GM15510 (cell line): Measurements from ENCODE around the gene ZNF184.

Source experiments
- POLR2A ChIP-seq: IDR thresholded peaks from 3 replicates; pipeline ENCODE4 v1.6.1; 2011; ENCODE audit warnings: borderline replicate concordance; ENCODE audit not compliant: insufficient read length; ENCODE audit errors: extremely low read depth

The ZNF184 gene

DNA sequence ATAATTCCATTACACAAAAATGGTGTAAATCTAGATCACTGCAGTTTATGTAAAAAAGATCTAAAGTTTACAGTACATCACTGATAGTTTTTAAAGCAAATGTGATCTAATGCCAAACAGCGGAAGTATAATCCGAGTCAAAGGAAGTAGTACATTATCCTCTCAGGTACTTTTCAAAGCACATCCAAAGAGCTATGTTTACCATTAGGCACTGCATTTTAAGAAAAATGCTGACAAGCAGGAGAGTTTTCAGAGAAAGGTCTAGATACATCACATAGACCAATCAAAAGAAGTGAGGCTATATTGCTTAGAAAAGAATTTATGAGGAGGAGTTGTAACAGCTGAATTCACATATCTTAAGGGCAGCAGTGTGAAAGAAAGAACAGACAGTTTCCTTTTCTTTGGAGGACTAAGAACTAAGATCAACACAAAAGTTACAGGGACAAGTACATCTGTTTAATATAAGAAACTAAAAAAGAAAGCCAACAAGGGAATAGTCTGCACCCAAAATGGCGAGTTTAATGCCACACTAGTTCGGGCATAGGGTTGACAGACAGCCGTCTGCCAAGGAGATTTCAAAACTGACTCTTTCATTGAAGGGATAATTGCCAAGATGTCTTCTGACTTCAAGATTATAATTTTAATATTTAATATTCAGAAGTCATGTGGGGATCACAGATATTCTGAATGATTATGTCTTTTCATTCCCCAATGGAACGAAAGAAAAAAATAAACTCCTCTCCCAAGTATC lies 1.4 kb downstream of the ZNF184 start:
- no peak for TF ChIP-seq POLR2A

- no peak for TF ChIP-seq POLR2A
These were observed 2.9 kb downstream of the ZNF184 start for GRCh38 chr6:27470023-27470422.

DNA sequence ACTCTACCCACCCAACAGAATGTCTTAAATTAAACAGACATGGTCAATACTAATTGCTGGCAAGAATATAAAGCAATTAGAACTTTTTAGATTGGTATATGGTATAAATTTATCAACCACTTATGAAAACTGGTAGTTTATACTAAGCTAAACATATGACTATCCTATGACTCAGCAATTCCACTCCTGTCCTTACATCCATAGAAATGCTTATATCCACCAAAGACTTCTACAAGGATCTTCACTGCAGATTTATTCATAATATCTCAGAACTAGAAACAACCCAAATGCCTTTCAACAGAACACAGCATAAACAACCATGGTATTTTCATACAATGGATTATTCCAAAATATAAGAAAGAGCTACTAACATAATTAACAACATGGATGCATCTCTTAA lies 4.6 kb downstream of the ZNF184 start:
- TF ChIP-seq POLR2A: no peak

GRCh38 chr6:27452496-27452897 lies 20.4 kb downstream of the ZNF184 start:
- TF ChIP-seq POLR2A: no peak

GRCh38 chr6:27451660-27452390 lies 21.1 kb downstream of the ZNF184 start:
- TF ChIP-seq POLR2A: no peak

GRCh38 chr6:27448456-27448855 lies 24.4 kb downstream of the ZNF184 start:
- TF ChIP-seq POLR2A: no peak

- TF ChIP-seq POLR2A: no peak
These were observed 30.0 kb downstream of the ZNF184 start for GRCh38 chr6:27442932-27443331.

- TF ChIP-seq POLR2A: no peak
These were observed 31.9 kb downstream of the ZNF184 start for GRCh38 chr6:27441001-27441400.

DNA sequence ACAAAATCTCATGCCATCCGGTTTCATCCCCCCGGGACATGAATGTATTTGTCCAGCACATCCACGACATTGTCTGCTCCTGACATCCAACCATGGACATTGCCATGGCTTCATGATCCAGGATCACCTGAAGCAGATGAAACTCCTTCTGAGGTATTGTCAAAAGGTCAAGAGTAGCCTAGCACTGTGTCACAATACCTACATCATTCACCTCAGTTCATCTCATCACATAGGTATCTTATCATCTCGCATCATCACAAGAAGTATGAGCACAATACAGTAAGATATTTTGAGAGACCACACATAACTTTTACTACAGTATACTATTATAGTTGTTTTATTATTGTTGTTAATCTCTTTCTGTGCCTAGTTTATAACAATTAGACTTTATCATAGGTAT lies 33.5 kb downstream of the ZNF184 start:
- TF ChIP-seq POLR2A: no peak

DNA sequence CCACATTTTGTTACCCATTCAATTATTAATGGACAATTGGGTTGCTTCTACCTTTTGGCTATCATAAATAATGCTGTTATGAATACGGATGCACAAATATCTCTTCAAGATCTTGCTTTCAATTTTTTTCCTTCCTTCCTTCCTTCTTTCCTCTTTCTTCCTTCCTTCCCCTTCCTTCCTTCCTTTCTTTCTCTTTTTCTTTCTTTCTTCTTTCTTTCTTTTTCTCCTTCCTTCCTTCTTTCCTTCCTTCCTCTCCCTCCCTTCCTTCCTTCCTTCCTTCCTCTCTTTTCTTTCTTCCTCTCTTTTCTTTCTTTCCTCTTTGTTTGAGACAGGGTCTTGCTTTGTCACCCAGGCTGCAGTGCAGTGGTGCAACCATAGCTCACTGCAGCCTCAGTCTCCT lies 39.2 kb downstream of the ZNF184 start:
- TF ChIP-seq POLR2A: no peak

DNA sequence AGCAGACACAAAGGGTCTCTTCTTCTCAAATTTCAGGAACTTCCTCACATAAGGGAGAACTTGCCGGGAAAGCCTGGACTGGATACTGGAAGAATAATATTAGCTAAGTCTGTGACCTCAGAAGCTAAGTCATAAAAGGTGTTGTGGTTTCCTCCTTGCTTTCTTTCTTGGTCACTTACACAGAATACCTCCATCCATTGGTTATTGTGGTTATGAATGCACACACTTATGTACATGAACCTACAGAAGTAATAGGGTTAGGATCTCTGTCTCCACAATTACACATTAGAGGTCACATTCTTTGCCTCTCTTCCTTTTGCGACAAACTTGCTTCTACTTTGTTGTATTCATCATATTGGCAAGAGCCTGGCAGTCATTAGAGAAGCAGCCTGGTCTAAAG lies 43.9 kb downstream of the ZNF184 start:
- no peak for TF ChIP-seq POLR2A

GRCh38 chr6:27428502-27428901 lies 44.4 kb downstream of the ZNF184 start:
- no peak for TF ChIP-seq POLR2A

DNA sequence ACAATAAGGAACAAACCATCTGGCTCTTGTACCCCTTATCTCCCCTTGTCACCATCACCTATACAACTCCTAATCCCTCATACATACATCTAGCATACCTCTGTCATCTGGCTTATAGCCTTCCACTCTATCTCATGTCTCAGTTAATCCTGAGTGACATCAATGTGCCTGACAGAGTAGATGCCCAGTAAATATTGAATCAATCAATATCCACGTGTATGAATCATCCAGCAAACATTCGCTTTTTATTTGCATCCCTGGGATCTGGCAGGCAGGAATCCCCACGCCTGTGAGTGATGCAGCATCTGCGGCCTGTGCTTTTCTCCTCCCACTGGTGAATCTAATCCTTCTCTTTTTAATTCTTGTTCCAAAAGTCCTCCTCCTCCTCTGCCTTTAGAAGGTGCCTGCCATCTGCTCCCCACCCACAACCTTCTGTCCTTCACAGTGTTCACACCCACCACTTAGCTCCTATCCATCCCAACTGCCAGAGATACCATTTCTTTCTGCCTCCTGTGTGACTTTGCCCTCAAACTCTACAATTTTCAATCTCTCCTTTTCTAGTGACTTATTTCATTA lies 46.8 kb downstream of the ZNF184 start:
- TF ChIP-seq POLR2A: no peak

DNA sequence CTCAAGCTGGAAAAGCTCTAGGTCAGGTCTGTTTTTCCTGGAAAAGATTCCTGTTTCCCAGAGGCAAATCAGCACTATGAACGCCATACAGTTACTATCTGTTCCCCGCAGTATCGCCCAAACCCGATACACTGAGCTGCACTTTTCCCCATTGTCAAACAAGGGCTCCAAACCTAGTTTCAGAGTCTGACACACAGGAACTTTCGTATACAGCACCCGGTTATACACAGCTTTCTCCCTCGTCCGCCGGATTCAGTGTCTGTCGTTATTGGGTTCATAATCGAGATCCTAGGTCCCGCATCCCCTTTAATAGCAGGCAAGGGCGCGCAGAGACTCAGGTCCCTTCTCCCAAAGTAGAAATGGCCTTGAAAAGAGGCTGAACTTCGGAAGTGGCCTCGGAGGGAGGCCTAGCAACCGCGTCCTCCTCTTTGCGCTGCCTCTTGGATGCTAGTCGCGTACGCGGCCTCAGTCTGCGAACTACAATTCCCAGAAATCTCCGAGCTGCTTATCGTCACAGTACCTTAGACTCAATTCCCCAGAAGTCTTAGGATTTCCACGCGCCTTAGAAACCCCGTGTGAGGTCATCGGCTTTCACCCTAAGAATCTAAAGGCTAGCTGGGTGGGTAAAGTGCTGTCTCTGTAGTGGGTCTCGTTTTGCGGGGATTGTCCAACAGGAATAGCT lies 50.1 kb downstream of the ZNF184 start:
- no peak for TF ChIP-seq POLR2A

DNA sequence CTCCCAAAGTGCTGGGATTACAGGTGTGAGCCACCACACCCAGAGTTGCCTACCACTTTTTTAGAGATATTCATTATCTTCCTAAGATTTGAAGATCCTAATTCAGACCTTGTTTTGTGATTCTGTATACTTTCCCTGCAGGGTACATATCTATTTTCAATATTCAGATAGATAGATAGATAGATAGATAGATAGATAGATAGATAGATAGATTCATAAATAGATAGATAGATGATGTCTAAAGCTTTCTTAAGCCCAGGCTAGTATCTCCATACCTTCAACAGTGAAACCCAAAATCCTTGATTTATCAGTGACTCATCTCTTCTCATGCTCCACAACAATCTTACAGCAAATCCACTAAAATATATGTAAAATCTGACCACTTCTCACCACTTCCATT lies 53.5 kb downstream of the ZNF184 start:
- no peak for TF ChIP-seq POLR2A
